SK-MEL-5 (cell line): ENCODE results near the gene LRRC4B. TPM values are rescaled to one million over a fixed set of nuclear protein-coding genes. Genes with fewer than 3 reads are reported as not detected.

Experiments
- DNase-seq: peaks from one replicate; pipeline ENCODE4 v3.0.0-alpha.2; 2016; ENCODE audit warnings: low read depth, low spot score
- in situ Hi-C: cut with HindIII; loops from 2 replicates; pipeline ENCODE4 v1.10.0; 2016; ENCODE audit warnings: low sequenced_read_pairs, high pct_unique_total_duplicates, low pct_unique_long_range_greater_than_20kb
- total RNA-seq: library from RNA; depleted of rRNA; stranded (reverse); fragments of >200 nt; shearing (Covaris generic); gene quantifications from 2 replicates; pipeline ENCODE4 v1.2.3, GENCODE V29; 2014

The LRRC4B gene
- total RNA-seq, 1 experiment from 2014 or later, result 6.9 TPM

GRCh38 chr19:50556282-50557008, 11.8 kb downstream of the LRRC4B start:
- in situ Hi-C loops, result no loop called here
- peak; percentile 80 for DNase-seq

GRCh38 chr19:50555450-50556281, 12.6 kb downstream of the LRRC4B start:
- no peak for DNase-seq
- in situ Hi-C loops, result no loop called here

GRCh38 chr19:50555033-50555432, 13.2 kb downstream of the LRRC4B start:
- in situ Hi-C loops, result no loop called here
- no peak for DNase-seq

- in situ Hi-C loops, result no loop called here
- no peak for DNase-seq
Observed at GRCh38 chr19:50554212-50554611, 14.0 kb downstream of the LRRC4B start.

GRCh38 chr19:50553134-50553703, 15.0 kb downstream of the LRRC4B start:
- in situ Hi-C loops, result no loop called here
- DNase-seq, result no peak

- DNase-seq, result no peak
- in situ Hi-C loops, result no loop called here
Observed at GRCh38 chr19:50552540-50552939, 15.7 kb downstream of the LRRC4B start.

GRCh38 chr19:50551715-50552187, 16.5 kb downstream of the LRRC4B start:
- no peak for DNase-seq
- in situ Hi-C loops, result no loop called here

GRCh38 chr19:50551034-50551714, 17.1 kb downstream of the LRRC4B start:
- in situ Hi-C loops, result no loop called here
- no peak for DNase-seq

GRCh38 chr19:50550594-50550966, 17.7 kb downstream of the LRRC4B start:
- DNase-seq, result no peak
- in situ Hi-C loops, result no loop called here

GRCh38 chr19:50549927-50550593, 18.2 kb downstream of the LRRC4B start:
- no peak for DNase-seq
- in situ Hi-C loops, result no loop called here

- in situ Hi-C loops, result no loop called here
Observed at GRCh38 chr19:50549059-50549926, 18.9 kb downstream of the LRRC4B start.

GRCh38 chr19:50548191-50549058, 19.8 kb downstream of the LRRC4B start:
- DNase-seq, result no peak
- in situ Hi-C loops, result no loop called here

More at GRCh38 chr19:50549059-50549926, 18.9 kb downstream of the LRRC4B start:
- no peak for DNase-seq

- in situ Hi-C loops, result no loop called here
- DNase-seq, result no peak
Observed at GRCh38 chr19:50547385-50548190, 20.6 kb downstream of the LRRC4B start.

- in situ Hi-C loops, result no loop called here
Observed at GRCh38 chr19:50546527-50547221, 21.6 kb downstream of the LRRC4B start.

More at GRCh38 chr19:50546527-50547221, 21.6 kb downstream of the LRRC4B start:
- DNase-seq, result no peak
